ENCODE measurements around the gene HS1BP3.

GRCh38 chr2:20627712-20628380 is 23.1 kb downstream of the HS1BP3 start:
- no peak for TF ChIP-seq CTCF (conservative IDR thresholded peaks at IDR 0.05; ENCODE audit: low read depth, low read length)
- no peak for TF ChIP-seq POLR2A (IDR thresholded peaks at IDR 0.05; ENCODE audit: low read depth, low read length)
- TF ChIP-seq CEBPB (IDR thresholded peaks at IDR 0.05; ENCODE audit: low read depth, low read length), result no peak
- no peak for TF ChIP-seq SMC3 (IDR thresholded peaks at IDR 0.05; ENCODE audit: low read depth, low read length)
- no peak for TF ChIP-seq RAD21 (IDR thresholded peaks at IDR 0.05; ENCODE audit: low read length)
- no peak for TF ChIP-seq MAFK (IDR thresholded peaks at IDR 0.05; ENCODE audit: low read depth, low read length)
- no peak for TF ChIP-seq MAZ (IDR thresholded peaks at IDR 0.05; ENCODE audit: borderline replicate concordance, low read depth, low read length)
- TF ChIP-seq RFX5 (IDR thresholded peaks at IDR 0.05; ENCODE audit: low read depth, low read length), result no peak
